GM18519 (cell line): Measurements from ENCODE around the gene PACRG.

Experiments used
- ATAC-seq: cut with Tn5 transposase; IDR thresholded peaks from one replicate; pipeline ENCODE4 v1.9.1; 2021; ENCODE audit warnings: mild to moderate bottlenecking, moderate library complexity; ENCODE audit not compliant: unreplicated experiment, low FRiP score

The PACRG gene

GRCh38 chr6:162772466-162772865 lies 44.7 kb downstream of the PACRG start:
- ATAC-seq: no peak

- no peak for ATAC-seq
These were observed 46.2 kb downstream of the PACRG start for GRCh38 chr6:162773996-162774395.

GRCh38 chr6:162777091-162777490 lies 49.3 kb downstream of the PACRG start:
- ATAC-seq: no peak

GRCh38 chr6:162778603-162779002 lies 50.8 kb downstream of the PACRG start:
- no peak for ATAC-seq

- no peak for ATAC-seq
These were observed 58.0 kb downstream of the PACRG start for GRCh38 chr6:162785632-162786242.

DNA sequence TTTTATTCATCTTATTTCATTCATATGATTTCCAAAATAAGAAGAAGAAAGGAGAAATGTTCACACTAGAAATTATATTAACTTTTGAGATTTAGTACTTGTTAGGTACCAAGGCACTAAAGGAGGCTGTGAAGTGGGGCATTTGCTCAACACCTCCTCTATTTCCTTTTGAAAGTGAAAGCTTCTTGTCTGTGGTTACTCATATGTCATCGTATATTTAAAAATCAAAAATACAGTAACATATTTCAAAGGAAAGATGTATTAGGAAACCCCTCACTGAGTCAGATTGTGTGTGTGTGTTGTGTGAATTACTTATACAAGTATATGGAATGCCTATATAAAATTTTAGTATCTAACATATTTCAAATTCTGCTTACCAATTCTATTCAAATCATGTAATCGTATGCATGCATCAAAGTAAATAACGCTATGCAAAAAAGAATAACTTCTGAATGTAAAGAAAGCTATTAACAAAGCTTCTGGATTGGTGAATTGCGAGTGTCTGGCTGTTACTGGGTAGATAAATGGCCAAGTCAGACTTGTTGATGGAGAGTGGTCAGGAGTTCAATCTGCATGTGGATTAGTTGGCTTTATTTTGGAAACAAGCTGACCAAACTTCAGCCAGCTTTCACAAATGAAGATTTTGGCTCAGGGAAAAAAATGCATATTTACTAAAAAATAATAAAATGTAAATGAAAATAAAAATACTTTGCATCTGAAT lies 70.9 kb downstream of the PACRG start:
- no peak for ATAC-seq

- ATAC-seq: no peak
These were observed 86.7 kb downstream of the PACRG start for GRCh38 chr6:162814426-162814973.

GRCh38 chr6:162817196-162817595 lies 89.4 kb downstream of the PACRG start:
- ATAC-seq: no peak

GRCh38 chr6:162819284-162819683 lies 91.5 kb downstream of the PACRG start:
- ATAC-seq: no peak

- no peak for ATAC-seq
These were observed 93.3 kb downstream of the PACRG start for GRCh38 chr6:162821102-162821501.

- no peak for ATAC-seq
These were observed 97.8 kb downstream of the PACRG start for GRCh38 chr6:162825597-162825996.

DNA sequence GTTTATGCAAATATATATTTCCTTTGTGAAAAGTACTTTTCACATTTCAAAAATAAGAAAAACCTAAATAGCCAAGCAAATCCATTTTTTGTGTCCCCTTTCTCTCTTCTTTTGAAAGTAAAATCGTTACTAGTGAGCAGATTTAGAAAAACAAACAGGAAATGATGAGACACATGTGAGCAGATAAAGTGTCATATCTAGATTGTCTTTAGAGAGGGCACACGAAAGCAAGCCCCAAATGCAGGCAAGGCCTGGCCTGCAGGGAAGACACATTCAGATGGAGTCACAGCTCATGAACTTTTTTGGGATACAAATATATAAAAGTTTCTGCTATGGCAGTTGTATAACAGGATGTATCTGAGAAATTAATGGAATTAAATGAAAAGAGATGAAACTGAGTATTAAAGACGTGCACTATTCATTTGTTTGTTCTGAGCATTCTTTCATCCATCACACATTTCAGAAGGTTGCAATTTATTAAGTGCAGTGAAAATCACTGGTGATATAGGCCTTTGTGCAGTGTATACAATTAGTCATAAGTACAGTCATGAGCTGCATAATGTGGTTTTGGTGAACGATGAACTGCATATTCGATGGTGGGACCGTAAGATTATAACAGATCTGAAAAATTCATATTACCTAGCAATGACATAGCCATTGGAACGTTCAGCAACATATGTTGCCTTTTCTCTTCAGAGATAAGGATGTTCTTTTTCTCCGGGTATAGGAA lies 101.4 kb downstream of the PACRG start:
- ATAC-seq: no peak

- no peak for ATAC-seq
These were observed 106.0 kb downstream of the PACRG start for GRCh38 chr6:162833776-162834175.

DNA sequence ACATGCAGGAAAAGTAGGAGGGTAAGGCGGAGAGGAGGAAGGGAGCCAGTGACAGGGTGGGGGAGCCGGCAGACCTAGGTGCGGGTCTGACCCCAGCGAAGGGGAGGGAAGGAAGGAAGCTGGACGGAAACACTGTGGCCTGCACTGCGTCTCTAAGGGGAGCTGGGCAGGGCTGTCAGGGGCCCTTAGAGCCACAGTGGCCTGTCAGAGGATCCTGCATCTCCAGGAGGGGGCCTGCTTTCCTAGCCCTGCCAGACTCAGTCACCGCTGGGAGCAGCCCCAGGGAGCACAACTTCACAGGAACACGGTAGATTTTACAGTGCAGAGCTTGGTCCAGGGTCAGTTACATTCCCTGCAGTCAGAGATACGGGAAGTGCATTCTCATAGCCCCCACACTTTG lies 118.2 kb downstream of the PACRG start:
- ATAC-seq: no peak

DNA sequence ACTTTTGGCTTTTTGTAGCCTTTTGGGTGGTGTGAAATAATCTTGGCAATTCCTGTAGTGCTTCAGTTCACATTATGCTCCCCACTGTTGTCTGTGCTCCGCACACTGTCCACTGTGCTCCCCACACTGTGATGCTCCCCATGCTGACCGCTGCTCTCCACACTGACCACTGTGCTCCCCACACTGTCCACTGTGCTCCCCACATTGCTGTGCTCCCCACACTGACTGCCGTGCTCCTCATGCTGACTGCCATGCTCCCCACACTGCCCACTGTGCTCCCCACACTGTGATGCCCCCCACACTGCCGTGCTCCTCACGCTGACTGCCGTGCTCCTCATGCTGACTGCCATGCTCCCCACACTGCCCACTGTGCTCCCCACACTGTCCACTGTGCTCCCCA lies 118.9 kb downstream of the PACRG start:
- no peak for ATAC-seq

DNA sequence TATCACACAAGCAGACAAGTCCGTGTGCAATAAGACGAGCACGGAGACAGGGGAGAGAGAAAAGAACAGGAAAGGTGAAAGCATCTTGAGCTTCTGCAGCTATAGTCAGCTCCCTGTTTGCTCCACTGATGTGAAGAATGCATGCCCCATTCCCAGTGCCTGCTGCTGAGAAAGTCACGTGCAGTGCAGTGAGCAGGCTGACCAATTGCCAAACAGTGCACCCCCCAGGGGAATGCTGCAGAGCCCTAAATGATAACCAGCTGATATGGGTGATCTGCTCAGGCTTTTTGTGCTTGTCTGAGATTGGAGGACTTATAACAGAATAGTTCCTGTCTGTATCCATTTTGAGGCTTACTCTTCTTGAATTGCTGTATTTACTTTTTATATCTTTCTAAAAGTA lies 121.5 kb downstream of the PACRG start:
- no peak for ATAC-seq

DNA sequence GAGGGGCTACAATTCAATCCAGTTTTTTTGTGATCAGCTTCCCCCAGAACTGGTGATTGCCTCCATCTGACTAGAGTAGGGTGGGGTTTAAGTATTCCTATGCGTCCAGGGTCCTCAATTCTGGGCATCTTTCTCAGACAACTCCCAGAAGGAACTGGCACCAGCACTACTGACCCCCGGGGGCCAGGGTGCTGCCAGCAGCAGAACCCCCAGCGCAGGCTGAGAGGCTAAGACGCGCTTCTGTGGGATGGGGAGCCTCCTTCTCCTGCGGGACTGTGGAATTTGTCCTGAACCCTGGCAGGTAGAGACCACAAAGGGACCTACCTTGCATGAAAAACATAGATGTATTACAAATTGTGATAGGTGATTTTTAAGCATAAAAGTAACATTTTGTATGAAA lies 124.4 kb downstream of the PACRG start:
- no peak for ATAC-seq

DNA sequence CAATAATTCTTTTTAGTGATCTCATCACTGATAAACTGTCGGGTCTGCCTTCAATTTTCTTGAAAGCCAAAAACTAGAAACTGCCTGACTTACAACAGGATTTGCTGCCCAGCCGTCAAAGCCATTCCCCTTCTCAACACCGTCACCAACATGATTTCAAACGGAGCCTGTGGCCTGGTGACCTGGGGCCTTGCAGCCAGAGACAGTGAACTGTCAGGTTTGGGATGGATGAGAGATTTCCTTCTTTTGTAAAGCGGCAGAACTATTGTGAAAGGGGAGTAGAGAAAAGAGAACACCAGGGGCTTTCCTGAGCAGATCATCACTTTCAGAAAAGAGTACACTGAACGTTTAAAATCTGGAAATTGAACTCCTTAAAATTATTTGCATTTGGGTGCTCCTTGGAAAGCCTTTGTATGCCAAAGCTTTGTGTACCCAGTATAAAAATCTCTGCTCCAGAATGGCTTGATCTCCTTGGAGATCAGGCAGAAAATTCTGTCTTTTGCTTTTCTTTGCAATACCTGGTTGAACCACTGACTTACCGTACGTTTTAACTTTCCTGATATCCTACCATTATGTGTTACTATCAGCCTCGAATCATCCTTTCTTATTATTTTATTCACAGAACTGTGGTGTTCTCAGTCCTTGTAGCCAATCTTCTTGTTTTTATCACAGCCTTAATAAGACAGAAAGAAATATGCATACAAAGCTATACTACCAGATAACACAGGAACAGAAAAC lies 125.2 kb downstream of the PACRG start:
- ATAC-seq: no peak

- no peak for ATAC-seq
These were observed 126.5 kb downstream of the PACRG start for GRCh38 chr6:162854228-162854627.

DNA sequence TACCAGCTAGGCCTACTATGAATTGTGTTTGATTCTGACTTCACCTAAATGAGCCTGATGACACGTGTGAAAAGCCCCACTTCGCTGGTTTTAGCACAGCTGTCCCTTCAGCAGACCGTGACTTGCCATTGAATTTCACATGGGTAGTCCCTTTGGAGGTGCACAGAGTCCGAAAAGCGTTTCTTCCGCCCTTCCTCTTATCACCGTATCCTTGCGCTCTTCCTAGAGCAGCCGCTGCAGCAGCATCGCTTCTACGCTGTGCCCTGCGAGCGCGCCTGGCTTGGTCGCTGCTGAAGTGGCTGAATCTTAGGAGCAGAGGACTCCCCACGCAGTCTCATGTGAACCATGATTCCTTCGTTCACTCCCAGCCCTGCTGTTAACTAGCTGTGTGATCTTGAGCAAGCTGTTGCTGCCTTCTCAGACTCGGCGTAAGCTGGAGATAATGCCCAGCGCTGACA lies 127.0 kb downstream of the PACRG start:
- ATAC-seq: no peak

GRCh38 chr6:162856885-162857284 lies 129.1 kb downstream of the PACRG start:
- no peak for ATAC-seq
